ENCODE measurements around the gene SLC35G2. TPM values are rescaled to one million over a fixed set of nuclear protein-coding genes. Genes with fewer than 3 reads are reported as not detected.

SLC35G2 gene
- total and polyA plus RNA-seq, 2 experiments from 2014 or later: 1.5 to 1.6 TPM

- H3K4me3 ChIP-seq: no peak overlapping the region
- H4K20me1 ChIP-seq (ENCODE audit: insufficient read depth, poor library complexity, severe bottlenecking): no peaks in the 10 kb centered on the region
- no peaks in the 10 kb centered on the region for H3K9me2 ChIP-seq (replicated peaks; ENCODE audit: insufficient read depth)
- H2AFZ ChIP-seq: no peak overlapping the region
- H3K4me1 ChIP-seq (ENCODE audit: insufficient read depth): no peaks in the 10 kb centered on the region
- H3K36me3 ChIP-seq (replicated peaks; ENCODE audit: insufficient read depth, low read depth): no peaks in the 10 kb centered on the region
- TF ChIP-seq, protein P1, sequence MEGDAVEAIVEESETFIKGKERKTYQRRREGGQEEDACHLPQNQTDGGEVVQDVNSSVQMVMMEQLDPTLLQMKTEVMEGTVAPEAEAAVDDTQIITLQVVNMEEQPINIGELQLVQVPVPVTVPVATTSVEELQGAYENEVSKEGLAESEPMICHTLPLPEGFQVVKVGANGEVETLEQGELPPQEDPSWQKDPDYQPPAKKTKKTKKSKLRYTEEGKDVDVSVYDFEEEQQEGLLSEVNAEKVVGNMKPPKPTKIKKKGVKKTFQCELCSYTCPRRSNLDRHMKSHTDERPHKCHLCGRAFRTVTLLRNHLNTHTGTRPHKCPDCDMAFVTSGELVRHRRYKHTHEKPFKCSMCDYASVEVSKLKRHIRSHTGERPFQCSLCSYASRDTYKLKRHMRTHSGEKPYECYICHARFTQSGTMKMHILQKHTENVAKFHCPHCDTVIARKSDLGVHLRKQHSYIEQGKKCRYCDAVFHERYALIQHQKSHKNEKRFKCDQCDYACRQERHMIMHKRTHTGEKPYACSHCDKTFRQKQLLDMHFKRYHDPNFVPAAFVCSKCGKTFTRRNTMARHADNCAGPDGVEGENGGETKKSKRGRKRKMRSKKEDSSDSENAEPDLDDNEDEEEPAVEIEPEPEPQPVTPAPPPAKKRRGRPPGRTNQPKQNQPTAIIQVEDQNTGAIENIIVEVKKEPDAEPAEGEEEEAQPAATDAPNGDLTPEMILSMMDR (IDR thresholded peaks at IDR 0.05; ENCODE audit: poor library complexity): no peak
- TF ChIP-seq EZH2phosphoT487 (IDR thresholded peaks at IDR 0.05; ENCODE audit: low read depth, severe bottlenecking, unreplicated experiment) (no peak), EZH2 (IDR thresholded peaks at IDR 0.05; ENCODE audit: borderline replicate concordance) (no peak)
- no peak for DNase-seq (ENCODE audit: low spot score)
- H3K27me3 ChIP-seq: no peaks in the 10 kb centered on the region
- no peaks in the 10 kb centered on the region for H3K79me2 ChIP-seq
- no peak overlapping the region for H3K27ac ChIP-seq
- no peaks in the 10 kb centered on the region for H3K9me3 ChIP-seq (ENCODE audit: low read depth)
- no peak overlapping the region for H3K4me2 ChIP-seq
Observed at GRCh38 chr3:136839556-136839931, 20.6 kb downstream of the SLC35G2 start.

DNA sequence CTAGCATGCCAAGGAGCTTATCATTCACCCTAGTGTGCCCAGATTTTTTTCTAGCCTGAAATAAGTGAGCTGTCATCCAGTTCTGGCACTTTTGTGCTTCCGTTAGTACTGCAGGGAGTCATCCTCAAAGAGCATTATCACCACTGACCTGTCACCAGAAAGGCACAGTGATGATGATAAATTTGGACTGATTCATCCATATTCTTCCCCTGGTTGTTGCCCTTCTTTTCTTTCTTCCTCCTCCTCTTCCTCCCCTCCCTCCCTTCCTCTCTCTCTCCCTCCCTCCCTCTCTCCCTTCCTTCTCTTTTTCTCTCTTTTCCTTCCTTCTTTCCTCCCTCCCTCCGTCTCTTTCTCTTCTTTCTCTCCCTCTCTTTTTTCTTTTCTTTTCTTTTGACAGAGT lies 21.3 kb downstream of the SLC35G2 start:
- TF ChIP-seq EZH2phosphoT487 (IDR thresholded peaks at IDR 0.05; ENCODE audit: low read depth, severe bottlenecking, unreplicated experiment): no peak
- TF ChIP-seq EZH2 (IDR thresholded peaks at IDR 0.05; ENCODE audit: borderline replicate concordance): no peak
- TF ChIP-seq, protein P1 (IDR thresholded peaks at IDR 0.05; ENCODE audit: poor library complexity): no peak
- no peaks in the 10 kb centered on the region for H3K9me2 ChIP-seq (replicated peaks; ENCODE audit: insufficient read depth)
- H3K79me2 ChIP-seq: no peaks in the 10 kb centered on the region
- no peaks in the 10 kb centered on the region for H3K9me3 ChIP-seq (ENCODE audit: low read depth)
- no peak overlapping the region for H3K27ac ChIP-seq
- no peak overlapping the region for H2AFZ ChIP-seq
- no peak overlapping the region for H3K4me3 ChIP-seq
- no peak overlapping the region for H3K4me2 ChIP-seq
- WGBS (ENCODE audit: low lambda C conversion rate, missing lambda C conversion rate): 100% methylated on average over 2 of the region's 2 CpGs
- no peaks in the 10 kb centered on the region for H3K27me3 ChIP-seq
- H3K4me1 ChIP-seq (ENCODE audit: insufficient read depth): no peaks in the 10 kb centered on the region
- no peaks in the 10 kb centered on the region for H3K36me3 ChIP-seq (replicated peaks; ENCODE audit: insufficient read depth, low read depth)
- no peaks in the 10 kb centered on the region for H4K20me1 ChIP-seq (ENCODE audit: insufficient read depth, poor library complexity, severe bottlenecking)
- no peak for DNase-seq (ENCODE audit: low spot score)

GRCh38 chr3:136842294-136842693 lies 23.4 kb downstream of the SLC35G2 start:
- DNase-seq (ENCODE audit: low spot score): no peak
- no peak overlapping the region for H3K4me3 ChIP-seq
- no peaks in the 10 kb centered on the region for H3K36me3 ChIP-seq (replicated peaks; ENCODE audit: insufficient read depth, low read depth)
- H2AFZ ChIP-seq: no peak overlapping the region
- no peaks in the 10 kb centered on the region for H3K79me2 ChIP-seq
- no peak overlapping the region for H3K27ac ChIP-seq
- H3K9me2 ChIP-seq (replicated peaks; ENCODE audit: insufficient read depth): no peaks in the 10 kb centered on the region
- no peaks in the 10 kb centered on the region for H3K4me1 ChIP-seq (ENCODE audit: insufficient read depth)
- TF ChIP-seq EZH2 (IDR thresholded peaks at IDR 0.05; ENCODE audit: borderline replicate concordance) (no peak), EZH2phosphoT487 (IDR thresholded peaks at IDR 0.05; ENCODE audit: low read depth, severe bottlenecking, unreplicated experiment) (no peak)
- TF ChIP-seq, protein P1 (IDR thresholded peaks at IDR 0.05; ENCODE audit: poor library complexity): no peak
- H3K9me3 ChIP-seq (ENCODE audit: low read depth): no peaks in the 10 kb centered on the region
- H4K20me1 ChIP-seq (ENCODE audit: insufficient read depth, poor library complexity, severe bottlenecking): no peaks in the 10 kb centered on the region
- H3K4me2 ChIP-seq: no peak overlapping the region
- no peaks in the 10 kb centered on the region for H3K27me3 ChIP-seq
- 92% methylated on average over 1 of the region's 1 CpG for WGBS (ENCODE audit: low lambda C conversion rate, missing lambda C conversion rate)

DNA sequence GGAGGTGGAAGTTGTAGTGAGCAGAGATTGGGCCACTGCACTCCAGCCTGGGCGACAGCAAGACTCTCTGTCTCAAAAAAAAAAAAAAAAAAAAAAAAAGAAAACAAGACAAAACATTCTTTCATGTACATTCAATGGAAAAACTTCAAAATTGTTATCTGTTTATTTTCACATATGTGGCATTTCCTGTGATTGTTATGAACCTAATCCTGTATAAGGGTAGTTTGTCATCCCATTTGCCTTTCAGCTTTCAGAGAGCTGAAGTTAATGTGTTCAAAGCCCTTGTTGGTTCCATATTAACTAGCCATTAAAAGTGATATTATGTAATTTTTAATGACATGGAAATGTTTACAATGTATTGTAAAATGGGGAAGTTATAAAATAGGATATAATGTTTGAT lies 25.8 kb downstream of the SLC35G2 start:
- Histone ChIP-seq H3K27me3 (no peaks in the 10 kb centered on the region), H3K9me3 (ENCODE audit: low read depth) (no peaks in the 10 kb centered on the region), H3K79me2 (no peaks in the 10 kb centered on the region), H3K4me3 (no peak overlapping the region), H3K4me1 (ENCODE audit: insufficient read depth) (no peaks in the 10 kb centered on the region), H3K9me2 (replicated peaks; ENCODE audit: insufficient read depth) (no peaks in the 10 kb centered on the region), H3K4me2 (no peak overlapping the region), H3K36me3 (replicated peaks; ENCODE audit: insufficient read depth, low read depth) (no peaks in the 10 kb centered on the region), H4K20me1 (ENCODE audit: insufficient read depth, poor library complexity, severe bottlenecking) (no peaks in the 10 kb centered on the region), H2AFZ (no peak overlapping the region), H3K27ac (no peak overlapping the region)
- 92% methylated on average over 1 of the region's 1 CpG for WGBS (ENCODE audit: low lambda C conversion rate, missing lambda C conversion rate)
- TF ChIP-seq EZH2 (IDR thresholded peaks at IDR 0.05; ENCODE audit: borderline replicate concordance): no peak
- no peak for TF ChIP-seq EZH2phosphoT487 (IDR thresholded peaks at IDR 0.05; ENCODE audit: low read depth, severe bottlenecking, unreplicated experiment)
- TF ChIP-seq, protein P1 (IDR thresholded peaks at IDR 0.05; ENCODE audit: poor library complexity): no peak
- DNase-seq (ENCODE audit: low spot score): no peak

Measured in hepatocyte (in vitro differentiated cells).